ENCODE measurements around the gene PIK3CA.

- TF ChIP-seq CTCF (IDR thresholded peaks at IDR 0.05): no peak
- TF ChIP-seq ZFX (IDR thresholded peaks at IDR 0.05; ENCODE audit: borderline replicate concordance): no peak
Measured at GRCh38 chr3:179163503-179163902, 15.3 kb downstream of the PIK3CA start.

Data from 22Rv1 (cell line).